HCT116 (cell line): ENCODE data around the gene MRPS23. TPM values are rescaled to one million over a fixed set of nuclear protein-coding genes. Genes with fewer than 3 reads are reported as not detected.

ENCODE experiments used
- ATAC-seq: fragments of 200-7000 bp; cut with Tn5 transposase; 2 replicates; pipeline ENCODE4 v1.9.1; 2020; ENCODE audit warnings: mild to moderate bottlenecking, moderate library complexity
- BruUV-seq: library from RNA; stranded (reverse); fragments of 400-500 nt; replicated peaks from 2 replicates; lab custom pipeline; 2021; lab: Mats Ljungman, UMichigan
- CTCF ChIA-PET: fragments of 300-600 bp; sonication (Branson Sonifier 250); formaldehyde crosslinking; loops from one replicate; lab custom pipeline; 2021; ENCODE audit warnings: antibody characterized with exemption; lab: Charles Lee
- POLR2A ChIA-PET: fragments of 300-600, 350-600 bp; sonication (Branson Sonifier 250); formaldehyde crosslinking; loops from one replicate; lab custom pipeline; 2021; ENCODE audit warnings: antibody characterized with exemption; lab: Charles Lee
- RAD21 ChIA-PET, 2 experiments: fragments of 300-600 bp; sonication (Branson Sonifier 250); formaldehyde crosslinking; loops; one replicate each; lab custom pipeline; 2023; ENCODE audit warnings: low total read pairs in 2 of 2; ENCODE audit not compliant: uncharacterized antibody in 2 of 2, unreplicated experiment in 2 of 2, low non-redundant PET in 1 of 2; lab: Charles Lee
- DNase-seq: peaks from one replicate; pipeline ENCODE4 v3.0.0-alpha.2; 2010; ENCODE audit warnings: low read depth, low spot score
- H2AFZ ChIP-seq: fragments of 200-600 bp; shearing (Covaris generic), sonication (generic); 2 replicates; pipeline ENCODE4 v1.6.1; 2017; ENCODE audit warnings: low read depth, mixed run types, mixed read lengths, antibody characterized with exemption, low read length; ENCODE audit not compliant: poor library complexity, severe bottlenecking
- H3K27ac ChIP-seq: 2 replicates; pipeline ENCODE4 v1.5.1; 2012; ENCODE audit warnings: low read depth, low read length
- H3K27me3 ChIP-seq: fragments of 200-600 bp; sonication (generic); 2 replicates; pipeline ENCODE4 v1.6.1; 2016; ENCODE audit warnings: mixed run types, low read length, mixed read lengths; ENCODE audit not compliant: insufficient read depth
- H3K36me3 ChIP-seq, 2 experiments: fragments of 200-500 bp in 1 of 2; fragments of 200-600 bp in 1 of 2; sonication (Bioruptor generic) in 1 of 2; sonication (generic) in 1 of 2; 2 replicates each; pipeline versions ENCODE4 v1.5.1 to v1.6.1; 2014 to 2016; ENCODE audit warnings: low read length in 2 of 2, inconsistent platforms in 1 of 2, mixed read lengths in 1 of 2, mixed run types in 1 of 2; ENCODE audit not compliant: insufficient read depth in 2 of 2, control insufficient read depth in 1 of 2
- H3K4me1 ChIP-seq, 2 experiments: fragments of 200-600 bp in 1 of 2; sonication (generic) in 1 of 2; 2 replicates each; pipeline versions ENCODE4 v1.5.1 to v1.6.1; 2012 to 2017; ENCODE audit warnings: low read length in 2 of 2, inconsistent platforms in 1 of 2, mild to moderate bottlenecking in 1 of 2, mixed read lengths in 1 of 2, mixed run types in 1 of 2, moderate library complexity in 1 of 2; ENCODE audit not compliant: insufficient read depth in 2 of 2, control insufficient read depth in 1 of 2
- H3K4me2 ChIP-seq: fragments of 200-600 bp; sonication (generic); 2 replicates; pipeline ENCODE4 v1.6.1; 2017; ENCODE audit warnings: mixed run types, low read length, mixed read lengths
- H3K4me3 ChIP-seq, 2 experiments: fragments of 200-600 bp in 1 of 2; sonication (generic) in 1 of 2; replicated peaks in 1 of 2; 2 replicates each; pipeline ENCODE4 v1.5.1; 2011 to 2016; ENCODE audit warnings: low read length in 2 of 2, control low read depth in 1 of 2, low read depth in 1 of 2, mild to moderate bottlenecking in 1 of 2, mixed read lengths in 1 of 2, mixed run types in 1 of 2
- H3K79me2 ChIP-seq: fragments of 200-600 bp; sonication (generic); 2 replicates; pipeline ENCODE4 v1.6.1; 2017; ENCODE audit warnings: mild to moderate bottlenecking, mixed run types, low read length, moderate library complexity, mixed read lengths; ENCODE audit not compliant: insufficient read depth
- H3K9ac ChIP-seq: fragments of 200-600 bp; sonication (generic); 2 replicates; pipeline ENCODE4 v1.6.1; 2016; ENCODE audit warnings: low read length, mixed read lengths
- H3K9me2 ChIP-seq: fragments of 200-600 bp; sonication (generic), shearing (Covaris generic); 2 replicates; pipeline ENCODE4 v1.6.1; 2017; ENCODE audit warnings: mixed run types, mild to moderate bottlenecking, moderate library complexity; ENCODE audit not compliant: insufficient read depth
- H3K9me3 ChIP-seq, 2 experiments: fragments of 200-500 bp in 1 of 2; fragments of 200-600 bp in 1 of 2; sonication (Bioruptor generic) in 1 of 2; sonication (generic) in 1 of 2; 2 replicates each; pipeline ENCODE4 v1.6.1; 2014 to 2017; ENCODE audit warnings: low read length in 2 of 2, mixed read lengths in 2 of 2, inconsistent platforms in 1 of 2, low read depth in 1 of 2, mild to moderate bottlenecking in 1 of 2, mixed run types in 1 of 2, moderate library complexity in 1 of 2; ENCODE audit not compliant: control insufficient read depth in 1 of 2, insufficient read depth in 1 of 2
- H4K20me1 ChIP-seq: fragments of 200-600 bp; sonication (generic), shearing (Covaris generic); 2 replicates; pipeline ENCODE4 v1.6.1; 2017; ENCODE audit warnings: mixed run types, mild to moderate bottlenecking, moderate library complexity; ENCODE audit not compliant: insufficient read depth
- CEBPB ChIP-seq: IDR thresholded peaks from 2 replicates; pipeline ENCODE4 v1.6.1; 2012; ENCODE audit warnings: low read depth
- CTCF ChIP-seq, 3 experiments: fragments of 200-600 bp in 1 of 3; sonication (generic) in 1 of 3; IDR thresholded peaks in 2 of 3; conservative IDR thresholded peaks in 1 of 3; 2 replicates each; pipeline ENCODE4 v1.5.1; 2012 to 2017; ENCODE audit warnings: low read depth in 2 of 3, low read length in 2 of 3, antibody characterized with exemption in 1 of 3, borderline replicate concordance in 1 of 3, control low read depth in 1 of 3, mild to moderate bottlenecking in 1 of 3, mixed read lengths in 1 of 3, mixed run types in 1 of 3, moderate library complexity in 1 of 3; ENCODE audit not compliant: insufficient read depth in 1 of 3
- ELF1 ChIP-seq: IDR thresholded peaks from 2 replicates; pipeline ENCODE4 v1.6.1; 2012; ENCODE audit warnings: low read depth, borderline replicate concordance
- EZH2 ChIP-seq: fragments of 200-600 bp; sonication (generic); IDR thresholded peaks from 2 replicates; pipeline ENCODE4 v1.6.1; 2017; ENCODE audit warnings: antibody characterized with exemption, mixed run types
- FOSL1 ChIP-seq: IDR thresholded peaks from 2 replicates; pipeline ENCODE4 v1.6.1; 2012; ENCODE audit warnings: low read depth
- JUND ChIP-seq: IDR thresholded peaks from 2 replicates; pipeline ENCODE4 v1.6.1; 2012
- POLR2A ChIP-seq: IDR thresholded peaks from 2 replicates; pipeline ENCODE4 v1.7.0; 2011; ENCODE audit warnings: borderline replicate concordance; ENCODE audit not compliant: insufficient read depth, insufficient read length; ENCODE audit errors: extremely low read depth
- POLR2AphosphoS5 ChIP-seq: IDR thresholded peaks from 2 replicates; pipeline ENCODE4 v1.6.1; 2011; ENCODE audit warnings: mild to moderate bottlenecking, low read depth, low read length, moderate library complexity
- RAD21 ChIP-seq: IDR thresholded peaks from 2 replicates; pipeline ENCODE4 v1.6.1; 2012; ENCODE audit warnings: low read depth, mild to moderate bottlenecking
- SIN3A ChIP-seq: IDR thresholded peaks from 2 replicates; pipeline ENCODE4 v1.6.1; 2012; ENCODE audit warnings: low read depth
- SRF ChIP-seq: IDR thresholded peaks from 2 replicates; pipeline ENCODE4 v1.6.1; 2012; ENCODE audit warnings: low read depth
- TCF7L2 ChIP-seq: IDR thresholded peaks from 2 replicates; pipeline ENCODE4 v1.7.0; 2011; ENCODE audit warnings: borderline replicate concordance, inconsistent platforms; ENCODE audit not compliant: insufficient read depth, insufficient read length; ENCODE audit errors: extremely low read depth
- YY1 ChIP-seq: IDR thresholded peaks from 2 replicates; pipeline ENCODE4 v1.6.1; 2011; ENCODE audit warnings: low read length, low read depth, moderate library complexity, mild to moderate bottlenecking; ENCODE audit not compliant: insufficient replicate concordance; ENCODE audit errors: extremely low read depth
- ZFX ChIP-seq: fragments of 450-650 bp; IDR thresholded peaks from 2 replicates; pipeline ENCODE4 v1.6.1; 2017
- intact Hi-C: fragments of 100-400 bp; cut with micrococcal nuclease; formaldehyde crosslinking; loops from 2 replicates; pipeline ENCODE4 v1.10.0; 2022
- total RNA-seq: library from RNA; stranded (reverse); gene quantifications from one replicate; pipeline ENCODE4 v1.2.1, GENCODE V29; 2021; ENCODE audit not compliant: unreplicated experiment
- TF ChIP-seq, protein P1 (sequence below): IDR thresholded peaks from 2 replicates; pipeline ENCODE4 v1.6.1; 2011; ENCODE audit warnings: mild to moderate bottlenecking, low read length, moderate library complexity; ENCODE audit not compliant: insufficient replicate concordance; ENCODE audit errors: extremely low read depth
- TF ChIP-seq, protein P2 (sequence below): IDR thresholded peaks from 2 replicates; pipeline ENCODE4 v1.6.1; 2012
- TF ChIP-seq, protein P3 (sequence below): IDR thresholded peaks from 2 replicates; pipeline ENCODE4 v1.6.1; 2012; ENCODE audit warnings: low read depth

MRPS23 gene
- total RNA-seq, 1 experiment from 2014 or later = 109 TPM

GRCh38 chr17:57835333-57835900 lies 14.4 kb downstream of the MRPS23 start:
- H3K36me3 ChIP-seq = peaks cover 15 to 19% of the 10 kb centered on the region in 2 experiments; a peak in 3 of 4 replicates
- DNase-seq (no peak), ATAC-seq (no peak)
- H3K4me1 ChIP-seq = peaks cover 0 to 15% of the 10 kb centered on the region in 2 experiments; a peak in 2 of 4 replicates
- H4K20me1 ChIP-seq = no peaks in the 10 kb centered on the region
- no peak for TF ChIP-seq SRF
- no peak for TF ChIP-seq EZH2
- no peak for TF ChIP-seq RAD21
- no peak for TF ChIP-seq YY1
- no peak for TF ChIP-seq JUND
- TF ChIP-seq CEBPB = no peak
- no peak for TF ChIP-seq CTCF (IDR thresholded peaks at IDR 0.05 in 2 of 3, conservative IDR thresholded peaks at IDR 0.05 in 1 of 3; ENCODE audit: borderline replicate concordance in 1 of 3, insufficient read depth in 1 of 3, low read depth in 2 of 3, low read length in 2 of 3)
- no peak for TF ChIP-seq POLR2A
- no peak for TF ChIP-seq SIN3A
- no peak for TF ChIP-seq ZFX
- TF ChIP-seq, protein P1, sequence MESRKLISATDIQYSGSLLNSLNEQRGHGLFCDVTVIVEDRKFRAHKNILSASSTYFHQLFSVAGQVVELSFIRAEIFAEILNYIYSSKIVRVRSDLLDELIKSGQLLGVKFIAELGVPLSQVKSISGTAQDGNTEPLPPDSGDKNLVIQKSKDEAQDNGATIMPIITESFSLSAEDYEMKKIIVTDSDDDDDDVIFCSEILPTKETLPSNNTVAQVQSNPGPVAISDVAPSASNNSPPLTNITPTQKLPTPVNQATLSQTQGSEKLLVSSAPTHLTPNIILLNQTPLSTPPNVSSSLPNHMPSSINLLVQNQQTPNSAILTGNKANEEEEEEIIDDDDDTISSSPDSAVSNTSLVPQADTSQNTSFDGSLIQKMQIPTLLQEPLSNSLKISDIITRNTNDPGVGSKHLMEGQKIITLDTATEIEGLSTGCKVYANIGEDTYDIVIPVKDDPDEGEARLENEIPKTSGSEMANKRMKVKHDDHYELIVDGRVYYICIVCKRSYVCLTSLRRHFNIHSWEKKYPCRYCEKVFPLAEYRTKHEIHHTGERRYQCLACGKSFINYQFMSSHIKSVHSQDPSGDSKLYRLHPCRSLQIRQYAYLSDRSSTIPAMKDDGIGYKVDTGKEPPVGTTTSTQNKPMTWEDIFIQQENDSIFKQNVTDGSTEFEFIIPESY = no peak
- no peak for TF ChIP-seq POLR2AphosphoS5
- TF ChIP-seq, protein P2, sequence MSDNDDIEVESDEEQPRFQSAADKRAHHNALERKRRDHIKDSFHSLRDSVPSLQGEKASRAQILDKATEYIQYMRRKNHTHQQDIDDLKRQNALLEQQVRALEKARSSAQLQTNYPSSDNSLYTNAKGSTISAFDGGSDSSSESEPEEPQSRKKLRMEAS = no peak
- TF ChIP-seq ELF1 = no peak
- TF ChIP-seq FOSL1 = no peak
- TF ChIP-seq TCF7L2 = no peak
- TF ChIP-seq, protein P3, sequence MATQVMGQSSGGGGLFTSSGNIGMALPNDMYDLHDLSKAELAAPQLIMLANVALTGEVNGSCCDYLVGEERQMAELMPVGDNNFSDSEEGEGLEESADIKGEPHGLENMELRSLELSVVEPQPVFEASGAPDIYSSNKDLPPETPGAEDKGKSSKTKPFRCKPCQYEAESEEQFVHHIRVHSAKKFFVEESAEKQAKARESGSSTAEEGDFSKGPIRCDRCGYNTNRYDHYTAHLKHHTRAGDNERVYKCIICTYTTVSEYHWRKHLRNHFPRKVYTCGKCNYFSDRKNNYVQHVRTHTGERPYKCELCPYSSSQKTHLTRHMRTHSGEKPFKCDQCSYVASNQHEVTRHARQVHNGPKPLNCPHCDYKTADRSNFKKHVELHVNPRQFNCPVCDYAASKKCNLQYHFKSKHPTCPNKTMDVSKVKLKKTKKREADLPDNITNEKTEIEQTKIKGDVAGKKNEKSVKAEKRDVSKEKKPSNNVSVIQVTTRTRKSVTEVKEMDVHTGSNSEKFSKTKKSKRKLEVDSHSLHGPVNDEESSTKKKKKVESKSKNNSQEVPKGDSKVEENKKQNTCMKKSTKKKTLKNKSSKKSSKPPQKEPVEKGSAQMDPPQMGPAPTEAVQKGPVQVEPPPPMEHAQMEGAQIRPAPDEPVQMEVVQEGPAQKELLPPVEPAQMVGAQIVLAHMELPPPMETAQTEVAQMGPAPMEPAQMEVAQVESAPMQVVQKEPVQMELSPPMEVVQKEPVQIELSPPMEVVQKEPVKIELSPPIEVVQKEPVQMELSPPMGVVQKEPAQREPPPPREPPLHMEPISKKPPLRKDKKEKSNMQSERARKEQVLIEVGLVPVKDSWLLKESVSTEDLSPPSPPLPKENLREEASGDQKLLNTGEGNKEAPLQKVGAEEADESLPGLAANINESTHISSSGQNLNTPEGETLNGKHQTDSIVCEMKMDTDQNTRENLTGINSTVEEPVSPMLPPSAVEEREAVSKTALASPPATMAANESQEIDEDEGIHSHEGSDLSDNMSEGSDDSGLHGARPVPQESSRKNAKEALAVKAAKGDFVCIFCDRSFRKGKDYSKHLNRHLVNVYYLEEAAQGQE = no peak
- no peak overlapping the region for H3K27ac ChIP-seq
- no TSS peak for BruUV-seq
- ChIA-PET POLR2A (no interaction called here), RAD21 (interaction anchor here in 1 of 2 experiments (1.2 kb wide), 1 partner anchor 164 kb away, joined by 3 read pairs; no protein-coding TSS in a partner anchor), CTCF (interaction anchor here (1.4 kb wide), 2 partner anchors 164 to 593 kb away, joined by 3 to 5 read pairs; no protein-coding TSS in a partner anchor)
- no peak overlapping the region for H3K4me3 ChIP-seq
- no peaks in the 10 kb centered on the region for H3K27me3 ChIP-seq
- H3K79me2 ChIP-seq = no peaks in the 10 kb centered on the region
- H3K4me2 ChIP-seq = no peak overlapping the region
- H3K9me3 ChIP-seq = no peaks in the 10 kb centered on the region
- H3K9me2 ChIP-seq = no peaks in the 10 kb centered on the region
- no peak overlapping the region for H3K9ac ChIP-seq
- H2AFZ ChIP-seq = no peak overlapping the region
- intact Hi-C loops = no loop called here
